ENCODE measurements around the gene CD83.
A peak's percentile ranks its signal among the peaks of the same experiment; 100 is the strongest.
"Not testable (repeated sequence)": the region's sequence is repeated elsewhere in the genome, so short reads cannot be mapped to it uniquely, and the experiment has no call there.

Gene CD83

DNA sequence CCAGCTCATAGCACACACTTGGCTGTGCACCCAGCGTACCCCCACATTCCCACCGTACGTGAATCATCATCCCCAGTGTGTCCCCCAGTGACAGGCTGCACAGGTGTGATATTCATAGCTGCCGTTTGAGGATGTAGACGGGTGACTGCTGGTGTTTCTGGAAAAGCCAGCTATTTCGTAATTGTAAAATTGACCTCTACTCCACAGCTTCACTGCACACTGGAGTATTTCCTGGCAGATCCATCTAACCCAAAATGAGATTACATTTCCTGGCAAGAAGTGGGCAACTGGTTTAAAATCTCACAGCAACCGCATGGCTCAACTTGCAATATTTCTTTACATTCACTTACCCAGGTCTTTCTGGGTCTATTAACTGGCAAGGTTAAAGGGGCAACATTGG is 30.3 kb downstream of the CD83 start:
- no peak for DNase-seq (ENCODE audit: low spot score)

DNA sequence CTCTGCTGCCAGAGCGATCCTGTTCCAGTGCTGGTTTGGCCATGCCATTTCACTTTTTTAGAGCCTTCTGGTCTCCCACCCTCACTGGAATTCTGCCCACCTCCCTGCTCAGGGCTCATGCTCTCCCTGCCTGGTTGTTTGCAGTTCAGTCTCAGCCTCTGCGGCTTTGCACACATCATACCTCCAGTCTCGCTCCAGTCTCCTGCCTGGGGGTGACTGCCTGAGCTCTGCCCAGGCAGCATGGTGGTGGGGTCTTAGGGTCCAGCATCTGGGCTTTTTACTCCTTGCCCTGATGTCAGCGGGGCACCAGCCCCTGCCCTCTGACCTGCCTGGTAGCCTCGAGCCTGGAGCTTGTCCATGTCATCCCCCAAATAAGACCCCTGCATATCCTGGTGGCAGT is 30.9 kb downstream of the CD83 start:
- DNase-seq (ENCODE audit: low spot score) = no peak

DNA sequence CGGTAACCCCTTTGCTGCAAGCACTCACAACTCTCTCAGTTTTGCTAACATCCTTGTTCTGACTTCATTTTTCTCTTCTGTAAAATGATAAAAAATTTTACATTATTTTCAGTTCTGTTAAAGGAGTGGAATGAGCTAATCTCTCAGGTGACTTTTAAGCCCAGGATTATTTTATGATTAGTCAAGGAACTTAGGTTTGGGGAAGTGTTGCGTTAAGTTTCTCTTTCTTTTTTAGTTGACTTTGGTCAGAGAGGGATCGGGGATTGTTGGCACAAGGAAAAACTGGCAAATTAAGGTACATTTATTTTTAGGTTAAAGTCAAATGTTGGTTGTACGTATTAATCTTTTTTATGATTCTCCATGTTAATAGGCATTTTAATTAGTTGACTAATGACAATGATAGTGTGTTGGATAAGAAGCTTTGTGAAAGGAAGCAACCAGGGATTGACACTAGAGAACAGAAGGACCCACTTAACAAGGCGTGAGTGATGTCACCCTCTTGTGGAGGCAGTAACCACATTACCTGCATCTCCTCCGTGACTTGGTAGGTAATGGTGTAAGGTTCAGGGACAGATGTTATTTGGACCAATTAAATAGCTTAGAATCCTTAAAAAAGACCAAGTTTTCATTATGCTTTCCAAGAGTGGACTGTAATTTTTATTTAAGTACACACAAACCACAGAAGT is 31.6 kb downstream of the CD83 start:
- no peak for DNase-seq (ENCODE audit: low spot score)

DNA sequence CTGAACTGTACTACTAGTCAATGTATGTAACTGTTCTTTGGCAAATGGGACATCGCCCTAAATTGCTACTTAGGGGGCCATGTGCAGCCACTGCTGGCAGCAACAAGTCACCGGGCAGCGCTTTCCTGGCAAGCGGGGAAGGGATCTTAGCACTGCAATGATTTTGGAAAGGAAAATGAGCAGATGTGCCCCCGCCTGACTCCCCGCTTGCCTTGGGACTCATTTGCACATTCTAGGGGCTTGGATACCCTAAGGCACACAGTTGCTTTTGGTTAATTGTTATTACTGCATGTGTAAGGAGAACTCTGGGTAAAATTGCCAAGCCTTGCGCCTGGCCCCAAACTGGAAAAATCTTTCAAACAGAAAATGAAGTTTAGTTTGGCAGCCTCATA is 32.2 kb downstream of the CD83 start:
- DNase-seq (ENCODE audit: low spot score) = no peak

DNA sequence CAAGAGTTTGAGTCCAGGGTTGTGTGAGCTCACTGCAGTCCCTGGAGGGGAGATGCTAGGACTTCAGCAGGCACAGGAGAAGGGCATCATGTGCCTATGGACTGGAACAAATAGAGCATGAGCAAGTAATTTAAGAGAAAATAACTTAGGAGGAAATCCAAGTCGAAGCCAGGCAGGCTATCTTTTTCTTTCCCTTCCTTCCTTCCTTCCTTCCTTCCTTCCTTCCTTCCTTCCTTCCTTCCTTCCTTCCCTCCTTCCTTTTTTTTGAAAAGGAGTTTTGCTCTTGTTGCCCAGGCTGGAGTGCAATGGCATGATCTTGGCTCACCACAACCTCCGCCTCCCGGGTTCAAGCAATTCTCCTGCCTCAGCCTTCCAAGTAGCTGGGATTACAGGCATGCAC is 33.7 kb downstream of the CD83 start:
- DNase-seq (ENCODE audit: low spot score) = not testable (repeated sequence)

DNA sequence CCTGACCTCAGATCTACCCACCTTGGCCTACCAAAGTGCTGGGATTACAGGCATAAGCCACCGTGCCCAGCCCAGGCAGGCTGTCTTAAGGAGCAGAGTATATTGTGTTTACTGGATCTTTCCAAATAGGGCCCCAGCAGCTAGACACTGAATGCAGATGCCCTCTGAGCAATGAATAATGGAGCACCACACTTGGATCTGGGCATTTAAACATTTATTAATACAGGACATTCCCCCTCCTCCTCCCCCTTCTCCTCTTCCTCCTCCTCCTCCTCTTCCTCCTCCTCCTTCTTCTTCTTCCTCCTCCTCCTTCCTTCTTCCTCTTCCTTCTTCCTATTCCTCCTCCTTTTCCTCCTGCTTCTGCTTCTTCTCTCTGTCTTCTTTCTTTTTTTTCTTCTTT is 34.2 kb downstream of the CD83 start:
- no peak for DNase-seq (ENCODE audit: low spot score)

DNA sequence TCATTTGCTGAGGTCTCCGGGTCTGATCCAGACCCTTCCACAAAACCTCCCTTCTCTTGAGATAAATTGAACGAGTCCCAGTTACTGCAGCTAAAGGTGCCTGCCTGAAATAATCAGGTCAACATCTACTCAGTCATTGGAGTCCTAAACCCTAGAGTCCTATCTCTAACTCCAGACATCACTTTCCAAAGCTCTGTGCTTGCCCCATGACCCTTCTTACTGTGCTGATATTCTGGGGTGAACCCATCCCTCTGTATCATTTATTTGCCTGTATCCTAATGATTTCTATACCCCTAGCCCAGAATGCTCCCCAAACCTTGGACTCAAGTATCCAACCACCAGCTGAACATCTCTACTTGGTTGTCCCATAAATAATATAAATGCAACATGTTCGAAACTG is 35.7 kb downstream of the CD83 start:
- DNase-seq (ENCODE audit: low spot score) = no peak

DNA sequence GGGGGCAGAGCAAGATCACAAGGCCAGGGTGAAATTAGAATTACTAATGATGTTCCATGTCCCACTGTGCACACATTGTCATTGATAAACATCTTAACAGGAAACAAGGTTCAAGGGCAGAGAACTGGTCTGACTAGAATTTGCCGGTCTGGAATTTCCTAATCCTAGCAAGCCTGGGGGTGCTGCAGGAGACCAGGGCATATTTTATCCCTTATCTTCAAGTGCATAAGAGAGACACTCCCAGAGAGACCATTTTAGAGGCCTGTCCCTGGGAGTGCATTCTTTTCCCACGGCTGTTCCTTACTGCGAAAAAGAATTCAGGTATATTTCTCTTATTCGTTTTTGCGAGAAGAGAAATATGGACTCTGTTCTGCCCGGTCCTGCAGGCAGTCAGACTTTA is 41.5 kb downstream of the CD83 start:
- DNase-seq (ENCODE audit: low spot score) = no peak

DNA sequence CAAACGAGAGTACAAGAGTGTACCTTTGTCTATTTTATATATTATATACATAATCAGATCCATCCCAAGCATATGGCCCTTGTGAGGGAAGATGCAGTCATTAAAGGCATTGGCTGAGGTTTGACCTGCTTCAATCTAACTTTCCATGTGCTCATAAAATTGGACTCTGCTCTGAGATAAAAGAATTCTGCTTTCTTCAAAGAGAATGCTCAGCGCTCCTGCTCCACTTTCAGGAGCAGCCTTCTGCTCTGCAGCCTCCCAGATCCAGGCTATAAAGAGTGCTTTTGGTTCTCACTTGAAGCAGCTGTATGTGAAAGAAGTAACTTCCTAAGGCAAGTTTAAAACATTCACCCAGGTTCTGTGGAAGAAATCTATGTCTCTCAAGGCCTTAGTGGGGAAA is 45.3 kb downstream of the CD83 start:
- DNase-seq (ENCODE audit: low spot score) = no peak

DNA sequence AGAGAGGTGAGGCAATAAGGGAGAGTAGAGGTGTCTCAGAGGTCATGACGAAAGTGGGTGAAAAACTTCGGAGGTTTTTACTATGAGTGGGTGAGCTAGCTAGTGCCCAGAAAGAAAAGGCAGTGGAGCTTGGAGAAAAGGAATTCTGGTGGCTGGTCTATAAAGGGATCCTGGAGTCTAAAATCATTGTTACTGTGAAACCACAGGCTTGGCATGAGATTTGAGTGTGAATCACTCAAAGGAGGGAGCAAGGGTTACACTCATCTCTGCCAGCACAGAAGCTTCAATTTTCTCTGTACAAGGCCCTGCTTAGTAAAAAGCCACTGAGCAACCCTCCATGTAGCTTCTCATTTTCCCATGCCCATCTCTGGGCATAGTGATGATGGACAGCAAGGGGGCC is 47.5 kb downstream of the CD83 start:
- DNase-seq (ENCODE audit: low spot score) = no peak

DNA sequence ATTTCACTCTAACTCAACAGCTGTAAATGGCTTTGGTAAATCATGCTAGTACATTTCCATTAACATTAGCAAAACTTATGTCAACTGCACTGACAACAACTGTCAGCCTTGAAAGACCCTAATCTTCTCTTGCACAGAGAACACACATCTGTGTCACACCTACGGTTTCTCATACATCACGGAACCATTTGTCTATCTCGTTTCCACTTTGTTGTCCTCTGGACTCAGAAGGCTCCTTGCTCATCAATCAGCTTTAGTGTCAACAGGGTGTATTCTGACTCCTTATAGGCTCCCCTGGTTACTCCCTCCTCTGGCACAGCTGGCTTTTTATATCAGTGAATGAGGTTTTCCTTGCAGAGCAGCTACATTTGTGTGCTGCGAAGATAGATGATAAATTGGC is 49.3 kb downstream of the CD83 start:
- DNase-seq (ENCODE audit: low spot score) = peak; percentile 40

DNA sequence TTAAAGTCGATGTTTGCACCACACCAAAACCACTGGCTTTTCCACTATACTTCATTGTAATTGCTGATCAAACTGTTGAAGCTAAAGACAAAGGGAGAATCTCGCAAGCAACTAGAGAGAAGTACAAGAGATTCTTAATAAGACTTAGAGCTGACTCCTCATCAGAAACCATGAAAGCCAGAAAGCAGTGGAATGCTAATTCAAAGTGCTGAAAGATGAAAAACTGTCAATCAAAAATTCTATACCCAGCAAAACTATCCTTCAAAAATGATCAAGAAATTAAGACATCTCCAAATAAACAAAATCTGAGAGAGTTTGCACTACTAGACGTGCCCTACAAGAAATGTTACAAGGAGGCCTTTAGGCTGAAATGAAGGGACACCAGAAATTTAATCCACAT is 52.6 kb downstream of the CD83 start:
- no peak for DNase-seq (ENCODE audit: low spot score)

DNA sequence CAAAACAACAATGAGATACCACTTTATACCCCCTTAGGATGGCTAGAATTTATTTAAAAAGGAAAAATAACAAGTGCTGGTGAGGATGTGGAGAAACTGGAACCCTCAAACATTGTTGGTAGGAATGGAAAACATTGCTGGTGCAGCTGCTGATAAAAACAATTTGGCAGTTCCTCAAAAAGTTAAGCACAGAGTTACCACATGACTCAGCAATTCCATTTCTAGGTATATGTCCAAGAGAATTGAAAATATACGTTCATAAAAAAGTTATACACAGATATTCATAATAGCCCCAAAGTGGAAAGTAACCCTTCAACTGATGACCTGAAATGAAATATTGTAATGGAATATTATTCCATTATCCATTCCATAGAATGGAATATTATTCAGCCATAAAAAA is 55.0 kb downstream of the CD83 start:
- no peak for DNase-seq (ENCODE audit: low spot score)

DNA sequence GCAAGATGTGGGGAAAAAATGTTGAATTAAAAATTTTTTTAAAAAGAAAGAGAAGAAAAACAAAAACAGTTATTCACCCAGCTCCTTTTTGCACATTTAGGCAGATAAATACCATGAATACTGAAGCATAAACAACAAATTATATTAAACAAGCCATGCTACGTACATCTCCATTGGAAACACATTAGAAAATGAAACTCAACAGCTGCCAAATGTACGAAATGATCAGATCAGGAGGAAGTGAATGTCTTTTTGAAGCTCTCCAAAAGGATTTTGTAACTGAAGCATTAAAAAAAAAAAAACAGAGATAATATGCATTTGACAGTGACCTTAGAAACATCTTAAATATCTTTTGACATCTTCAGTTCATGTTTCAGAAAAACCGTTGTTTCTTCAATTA is 56.7 kb downstream of the CD83 start:
- DNase-seq (ENCODE audit: low spot score) = no peak

DNA sequence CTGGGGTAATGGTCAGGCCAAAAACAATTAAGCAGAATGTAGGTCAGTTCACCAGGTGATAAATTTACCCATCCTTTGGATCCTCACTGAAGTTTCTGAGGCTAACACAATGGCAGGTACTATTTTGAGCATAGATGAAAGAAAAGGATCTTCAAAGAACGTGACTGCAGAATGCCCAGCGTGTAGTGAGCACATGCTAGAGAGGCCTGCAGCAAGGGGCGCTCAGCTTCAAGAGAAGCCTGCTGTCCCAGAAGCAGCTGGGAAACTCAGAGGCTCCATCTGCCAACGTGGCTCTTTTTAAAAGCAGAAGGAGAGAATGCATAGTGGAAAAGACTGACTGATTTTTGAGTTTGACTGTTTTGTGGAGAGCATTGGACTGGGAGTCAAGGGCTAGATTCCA is 57.4 kb downstream of the CD83 start:
- DNase-seq (ENCODE audit: low spot score) = peak; percentile 32

DNA sequence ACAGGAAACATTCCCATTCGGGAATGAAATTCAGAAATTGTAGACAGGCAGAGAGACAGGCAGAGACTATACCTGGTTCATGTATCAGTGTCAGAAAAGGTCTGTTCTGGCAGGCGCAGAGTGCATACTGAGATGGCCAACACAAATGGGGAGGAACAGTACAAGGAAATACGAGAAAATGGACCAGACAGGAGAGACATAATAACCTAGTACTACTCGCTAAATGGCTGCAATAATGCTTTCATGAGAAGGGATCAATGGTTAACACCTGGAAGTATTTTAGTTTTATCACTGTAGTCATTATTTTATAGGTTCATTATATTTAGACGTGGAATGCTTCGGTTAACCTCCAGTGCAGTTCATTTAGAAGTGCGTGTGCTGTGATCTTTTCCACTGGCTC is 58.9 kb downstream of the CD83 start:
- no peak for DNase-seq (ENCODE audit: low spot score)

DNA sequence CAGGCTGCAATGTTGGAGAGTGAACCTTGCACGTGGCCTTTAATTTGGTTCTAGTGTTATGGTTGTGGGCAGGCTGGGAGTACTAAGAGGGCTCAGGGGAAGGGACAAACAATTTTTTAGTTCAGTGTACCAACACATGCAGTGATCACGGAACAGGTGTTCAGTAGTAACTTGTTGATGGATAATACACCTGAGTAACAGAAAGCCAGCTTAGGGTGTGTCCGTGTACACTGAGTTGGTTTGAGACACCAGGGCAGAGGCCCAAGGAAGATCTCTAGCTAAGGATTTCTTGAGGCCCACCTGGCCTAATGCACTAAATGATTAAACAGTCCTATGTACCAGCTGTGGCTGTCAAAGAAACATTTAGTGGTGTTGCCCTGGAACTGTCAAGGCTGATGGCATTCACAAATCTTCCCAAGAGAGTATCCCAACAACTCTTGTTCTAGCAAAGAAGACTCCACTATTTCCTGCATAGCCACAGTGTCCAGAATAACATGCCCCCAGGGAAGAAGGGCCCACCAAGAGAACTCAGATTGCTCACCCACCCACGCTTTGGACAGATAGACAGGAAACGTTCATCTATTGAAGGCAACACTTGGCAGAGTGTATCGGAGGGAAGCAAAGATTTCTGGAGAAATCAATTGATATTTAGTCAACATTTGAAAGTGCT is 60.0 kb downstream of the CD83 start:
- no peak for DNase-seq (ENCODE audit: low spot score)

DNA sequence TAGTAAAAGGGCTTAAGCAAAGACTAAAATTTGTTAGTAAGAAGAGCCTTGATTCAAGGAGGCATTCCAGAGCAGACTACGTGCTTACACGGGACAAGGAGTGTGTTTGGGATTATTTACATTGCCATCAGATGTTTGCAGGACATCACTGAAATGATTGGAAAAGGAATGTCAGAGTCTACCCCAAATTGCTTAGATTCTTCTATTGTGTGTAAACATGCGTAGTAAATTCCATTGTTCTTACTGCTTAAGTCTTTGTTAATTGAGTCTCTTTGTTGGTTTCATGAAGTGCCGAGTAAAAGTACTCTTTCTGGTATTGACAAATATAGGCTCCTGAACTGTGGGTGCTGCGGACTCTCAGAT is 60.5 kb downstream of the CD83 start:
- no peak for DNase-seq (ENCODE audit: low spot score)

DNA sequence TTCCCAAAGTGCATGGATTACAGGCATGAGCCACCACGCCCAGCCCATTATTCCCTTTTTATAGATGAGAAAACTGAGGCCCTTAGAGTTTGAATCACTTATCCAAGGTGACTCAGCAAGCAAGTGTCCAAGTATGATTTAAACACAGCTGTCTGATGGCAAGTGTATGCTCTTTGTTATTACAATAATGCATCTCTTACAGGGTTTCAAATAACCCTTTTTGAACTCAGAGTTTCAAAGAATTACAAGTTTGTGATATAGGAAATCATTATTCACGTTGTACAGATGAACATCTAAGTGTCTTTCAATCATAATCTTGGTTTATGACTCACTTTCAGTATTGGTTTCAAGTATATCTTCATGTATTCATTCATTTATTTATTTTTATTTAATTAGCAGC is 63.0 kb downstream of the CD83 start:
- DNase-seq (ENCODE audit: low spot score) = no peak

DNA sequence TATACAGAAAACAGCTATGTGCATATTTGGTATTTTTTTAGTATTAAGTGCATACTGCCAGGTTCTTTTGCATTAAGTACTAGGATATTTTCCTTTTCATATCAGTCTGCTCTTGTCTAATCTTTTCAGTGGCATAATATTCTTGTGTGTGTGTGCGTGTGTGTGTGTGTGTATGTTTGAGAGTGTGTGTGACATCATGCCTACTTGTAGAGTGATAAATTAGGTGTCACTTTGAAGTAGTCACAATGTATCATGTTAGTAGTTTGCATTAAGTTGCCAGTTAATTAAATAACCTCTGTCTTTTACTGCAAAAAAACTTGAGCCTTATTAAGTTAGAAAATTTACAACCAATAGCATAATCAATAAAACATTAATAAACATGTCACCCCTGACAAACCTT is 65.3 kb downstream of the CD83 start:
- no peak for DNase-seq (ENCODE audit: low spot score)
